Activated B cell treated with CpG ODN at 0.5 μM for 24 hours (primary cell): ENCODE data around the gene ATRN. TPM values are rescaled to one million over a fixed set of nuclear protein-coding genes. Genes with fewer than 3 reads are reported as not detected.

Source experiments
- ATAC-seq: fragments of 200-7000 bp; cut with Tn5 transposase; one replicate; pipeline ENCODE4 v1.10.0; 2021; ENCODE audit warnings: low read depth, mild to moderate bottlenecking, moderate library complexity
- CTCF ChIA-PET: fragments of 350-600 bp; sonication (Branson Sonifier 250); formaldehyde crosslinking; loops from one replicate; lab custom pipeline; 2021; ENCODE audit warnings: antibody characterized with exemption; lab: Charles Lee
- POLR2A ChIA-PET: fragments of 350-600 bp; sonication (Branson Sonifier 250); formaldehyde crosslinking; loops from one replicate; lab custom pipeline; 2021; ENCODE audit warnings: antibody characterized with exemption; lab: Charles Lee
- DNase-seq: peaks from one replicate; pipeline ENCODE4 v3.0.0; 2022
- H3K27ac Mint-ChIP-seq: one replicate; pipeline ENCODE4 v1.8.0; 2020; ENCODE audit warnings: mixed read lengths
- H3K27me3 Mint-ChIP-seq: one replicate; pipeline ENCODE4 v1.8.0; 2021; ENCODE audit warnings: mixed read lengths
- H3K36me3 Mint-ChIP-seq: one replicate; pipeline ENCODE4 v1.8.0; 2021; ENCODE audit warnings: low read depth, mixed read lengths
- H3K4me1 Mint-ChIP-seq: one replicate; pipeline ENCODE4 v1.8.0; 2021; ENCODE audit warnings: mixed read lengths
- H3K4me3 Mint-ChIP-seq: one replicate; pipeline ENCODE4 v1.8.0; 2020; ENCODE audit warnings: mild to moderate bottlenecking, mixed read lengths
- H3K9me3 Mint-ChIP-seq: one replicate; pipeline ENCODE4 v1.8.0; 2020; ENCODE audit warnings: mixed read lengths
- intact Hi-C: fragments of 100-400 bp; cut with micrococcal nuclease; formaldehyde crosslinking; loops from one replicate; pipeline ENCODE4 v1.15.1; 2024
- total RNA-seq: library from RNA; stranded (reverse); gene quantifications from 2 replicates; pipeline ENCODE4 v1.2.3, GENCODE V29; 2022
- TF ChIP-seq, protein P1 (sequence below): fragments of 200-600 bp; IDR thresholded peaks from one replicate; pipeline ENCODE4 v1.8.0; 2022; ENCODE audit warnings: antibody characterized with exemption, mild to moderate bottlenecking

The ATRN gene
- total RNA-seq, 1 donor from 2014 or later: 13.0 TPM

DNA sequence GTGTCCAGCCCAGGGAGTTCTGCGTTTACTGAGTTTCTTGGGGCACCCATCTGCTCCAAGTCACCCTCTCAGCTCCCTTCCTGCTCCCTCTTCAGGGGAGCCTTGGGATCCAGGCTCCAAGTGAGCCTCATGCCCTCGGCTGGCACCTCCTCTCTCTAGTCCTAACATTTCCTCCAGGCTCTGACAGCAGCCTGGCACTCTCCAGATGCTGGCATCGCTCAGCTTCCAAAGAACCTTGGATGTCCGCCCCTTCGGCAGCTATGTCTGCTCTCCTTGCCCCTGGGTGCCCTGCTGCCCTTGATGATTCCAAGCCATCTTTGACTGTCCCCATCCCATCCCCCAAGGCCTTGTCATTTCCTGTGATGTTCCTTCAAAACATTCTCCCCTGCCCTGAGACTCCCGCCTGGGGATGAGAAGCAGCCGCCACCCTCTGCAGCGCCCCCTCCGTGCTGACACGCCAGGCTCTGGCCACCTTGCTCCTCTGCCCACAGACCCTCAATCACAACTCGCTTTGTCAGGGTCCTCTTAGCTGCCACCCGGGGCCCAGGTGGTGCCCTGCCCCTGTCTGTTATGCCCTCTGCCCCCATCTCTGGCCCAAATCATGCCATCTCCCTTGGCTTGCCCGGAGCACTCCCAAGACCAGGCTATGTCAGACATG is 199.0 kb downstream of the ATRN start:
- no peaks in the 10 kb centered on the region for H3K9me3 Mint-ChIP-seq
- DNase-seq (no peak), ATAC-seq (no peak)
- no peak overlapping the region for H3K4me3 Mint-ChIP-seq
- no peaks in the 10 kb centered on the region for H3K36me3 Mint-ChIP-seq
- H3K27ac Mint-ChIP-seq: no peak overlapping the region
- CTCF ChIA-PET: no interaction called here
- H3K4me1 Mint-ChIP-seq: peaks cover 6% of the 10 kb centered on the region
- peaks cover 41% of the 10 kb centered on the region for H3K27me3 Mint-ChIP-seq
- POLR2A ChIA-PET: no interaction called here
- intact Hi-C loops: no loop called here
- TF ChIP-seq, protein P1, sequence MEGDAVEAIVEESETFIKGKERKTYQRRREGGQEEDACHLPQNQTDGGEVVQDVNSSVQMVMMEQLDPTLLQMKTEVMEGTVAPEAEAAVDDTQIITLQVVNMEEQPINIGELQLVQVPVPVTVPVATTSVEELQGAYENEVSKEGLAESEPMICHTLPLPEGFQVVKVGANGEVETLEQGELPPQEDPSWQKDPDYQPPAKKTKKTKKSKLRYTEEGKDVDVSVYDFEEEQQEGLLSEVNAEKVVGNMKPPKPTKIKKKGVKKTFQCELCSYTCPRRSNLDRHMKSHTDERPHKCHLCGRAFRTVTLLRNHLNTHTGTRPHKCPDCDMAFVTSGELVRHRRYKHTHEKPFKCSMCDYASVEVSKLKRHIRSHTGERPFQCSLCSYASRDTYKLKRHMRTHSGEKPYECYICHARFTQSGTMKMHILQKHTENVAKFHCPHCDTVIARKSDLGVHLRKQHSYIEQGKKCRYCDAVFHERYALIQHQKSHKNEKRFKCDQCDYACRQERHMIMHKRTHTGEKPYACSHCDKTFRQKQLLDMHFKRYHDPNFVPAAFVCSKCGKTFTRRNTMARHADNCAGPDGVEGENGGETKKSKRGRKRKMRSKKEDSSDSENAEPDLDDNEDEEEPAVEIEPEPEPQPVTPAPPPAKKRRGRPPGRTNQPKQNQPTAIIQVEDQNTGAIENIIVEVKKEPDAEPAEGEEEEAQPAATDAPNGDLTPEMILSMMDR: no peak

DNA sequence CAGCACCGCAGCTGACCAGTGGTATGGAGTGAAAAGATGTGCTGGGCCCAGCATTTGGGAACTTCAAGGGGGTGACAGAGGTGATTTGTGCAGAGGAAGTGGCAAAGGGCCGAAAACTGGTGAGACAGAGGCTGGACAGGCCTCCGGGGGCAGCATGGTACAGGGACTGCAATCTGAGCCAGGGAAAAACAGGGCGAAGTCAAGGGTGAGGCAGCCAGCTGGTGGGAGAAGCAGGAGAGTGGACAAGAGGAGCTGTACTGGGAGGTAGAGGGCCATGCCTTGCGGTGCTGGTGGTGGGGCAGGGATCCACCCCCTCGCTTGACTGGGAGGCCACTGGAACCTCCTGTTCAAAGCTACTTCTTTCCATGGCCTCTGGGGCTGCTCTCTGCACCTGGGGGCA is 199.7 kb downstream of the ATRN start:
- peaks cover 47% of the 10 kb centered on the region for H3K27me3 Mint-ChIP-seq
- TF ChIP-seq, protein P1: no peak
- ATAC-seq: no peak

DNA sequence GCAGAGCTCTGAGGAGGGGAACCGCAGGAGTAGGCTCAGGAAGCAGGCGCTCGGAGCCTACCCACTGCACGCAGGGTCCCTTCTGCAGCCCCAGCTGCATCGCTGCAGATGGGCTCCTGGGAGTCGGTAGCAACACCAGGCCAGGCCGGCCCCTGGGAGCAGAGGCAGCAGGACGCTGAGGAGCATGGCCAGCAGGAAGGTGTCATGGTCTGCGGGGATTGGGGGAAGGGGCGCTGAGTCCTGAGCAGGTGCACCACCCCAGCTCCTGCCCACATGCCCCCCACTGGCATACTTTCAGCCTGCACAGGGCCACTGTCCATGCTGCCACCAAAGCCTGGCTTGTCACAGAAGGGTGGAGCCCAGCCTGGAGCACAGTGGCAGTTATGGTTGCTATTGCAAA is 200.1 kb downstream of the ATRN start:
- DNase-seq (no peak), ATAC-seq (no peak)

More for the DNA sequence above, 199.7 kb downstream of the ATRN start:
- H3K4me3 Mint-ChIP-seq: no peak overlapping the region
- no peaks in the 10 kb centered on the region for H3K9me3 Mint-ChIP-seq
- H3K4me1 Mint-ChIP-seq: peaks cover 3% of the 10 kb centered on the region
- H3K27ac Mint-ChIP-seq: no peak overlapping the region
- ChIA-PET POLR2A (no interaction called here), CTCF (no interaction called here)
- no peaks in the 10 kb centered on the region for H3K36me3 Mint-ChIP-seq
- intact Hi-C loops: no loop called here
- DNase-seq: no peak

DNA sequence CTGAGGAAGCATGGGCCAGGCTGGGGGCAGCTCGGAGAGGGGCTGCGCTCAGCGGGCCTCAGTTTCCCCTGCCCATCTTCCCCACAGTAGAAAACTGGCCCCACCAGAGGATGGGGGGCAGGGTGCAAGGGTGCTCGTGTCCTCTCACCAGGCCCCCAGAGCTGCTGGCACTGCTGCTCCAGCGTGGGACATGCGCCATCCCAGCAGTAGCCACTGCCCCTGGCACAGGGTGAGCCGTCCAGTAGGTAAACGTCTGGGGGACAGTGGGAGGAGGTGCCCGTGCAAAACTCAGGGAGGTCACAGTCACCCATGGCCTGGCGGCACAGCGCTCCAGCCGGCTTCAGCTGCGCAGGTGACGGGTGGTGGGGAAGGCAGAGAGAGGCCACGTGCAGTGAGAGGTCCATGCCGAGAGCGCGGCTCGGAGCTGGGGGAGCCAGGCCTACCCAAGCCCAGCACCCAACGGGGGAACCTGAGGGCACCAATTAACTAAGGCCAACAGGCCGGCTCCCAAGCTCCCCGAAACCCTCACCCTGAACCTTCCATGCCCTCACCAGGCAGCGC is 201.2 kb downstream of the ATRN start:
- no peak for ATAC-seq
- CTCF ChIA-PET: no interaction called here

More for the DNA sequence above, 200.1 kb downstream of the ATRN start:
- intact Hi-C loops: no loop called here
- no peak overlapping the region for H3K27ac Mint-ChIP-seq
- ChIA-PET POLR2A (no interaction called here), CTCF (no interaction called here)
- no peak overlapping the region for H3K4me3 Mint-ChIP-seq
- TF ChIP-seq, protein P1: no peak
- H3K4me1 Mint-ChIP-seq: peaks cover 3% of the 10 kb centered on the region
- H3K27me3 Mint-ChIP-seq: peaks cover 48% of the 10 kb centered on the region
- H3K36me3 Mint-ChIP-seq: no peaks in the 10 kb centered on the region
- no peaks in the 10 kb centered on the region for H3K9me3 Mint-ChIP-seq

DNA sequence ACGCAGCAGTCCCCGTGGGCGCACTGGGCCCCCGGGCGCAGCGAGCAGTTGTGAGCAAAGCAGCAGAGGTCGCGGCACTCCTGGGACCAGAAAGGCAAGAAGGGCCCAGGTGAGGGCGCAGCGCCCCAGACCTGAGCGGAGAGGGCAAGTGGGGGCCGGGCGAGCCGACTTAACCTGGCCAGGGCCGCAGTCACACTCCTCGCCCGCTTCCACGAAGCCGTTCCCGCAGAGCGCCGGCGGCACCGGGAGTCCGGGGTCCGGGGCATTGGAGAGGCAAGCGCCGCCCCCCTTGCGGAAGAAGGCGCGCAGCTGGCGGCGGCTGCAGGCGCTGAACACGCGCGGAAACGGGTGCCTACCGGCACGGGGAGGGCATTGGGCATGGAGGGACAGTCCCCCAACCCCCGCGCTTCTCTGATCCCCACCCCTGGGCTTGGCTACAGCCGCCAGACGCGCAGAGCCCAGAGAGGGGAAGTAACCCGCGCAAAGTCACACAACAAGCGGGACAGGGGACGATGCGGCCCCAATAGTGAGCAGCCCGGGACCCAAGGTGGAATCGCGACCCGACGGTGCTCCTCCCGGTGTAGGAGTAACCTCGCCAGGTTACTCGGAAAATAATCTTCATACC is 201.8 kb downstream of the ATRN start:
- ATAC-seq (no peak), DNase-seq (no peak)
- intact Hi-C loops: no loop called here
- Mint-ChIP-seq H3K36me3 (no peaks in the 10 kb centered on the region), H3K27me3 (peaks cover 48% of the 10 kb centered on the region), H3K4me3 (no peak overlapping the region), H3K9me3 (no peaks in the 10 kb centered on the region), H3K27ac (no peak overlapping the region), H3K4me1 (peaks cover 11% of the 10 kb centered on the region)
- ChIA-PET CTCF (no interaction called here), POLR2A (no interaction called here)
- TF ChIP-seq, protein P1: no peak

More for the DNA sequence above, 201.2 kb downstream of the ATRN start:
- DNase-seq: no peak
- TF ChIP-seq, protein P1: no peak
- Mint-ChIP-seq H3K27me3 (peaks cover 50% of the 10 kb centered on the region), H3K27ac (no peak overlapping the region), H3K4me1 (peaks cover 9% of the 10 kb centered on the region), H3K36me3 (no peaks in the 10 kb centered on the region), H3K9me3 (no peaks in the 10 kb centered on the region), H3K4me3 (no peak overlapping the region)
- intact Hi-C loops: no loop called here
- POLR2A ChIA-PET: no interaction called here
